ENCODE results near the gene CD8A. TPM values are rescaled to one million over a fixed set of nuclear protein-coding genes. Genes with fewer than 3 reads are reported as not detected.

Gene CD8A
- total and polyA plus RNA-seq, 2 of the 8 experiments (the other 6 are each of a cell fraction or from before 2014, with no cell fraction given), result 0.14 to 0.39 TPM

DNA sequence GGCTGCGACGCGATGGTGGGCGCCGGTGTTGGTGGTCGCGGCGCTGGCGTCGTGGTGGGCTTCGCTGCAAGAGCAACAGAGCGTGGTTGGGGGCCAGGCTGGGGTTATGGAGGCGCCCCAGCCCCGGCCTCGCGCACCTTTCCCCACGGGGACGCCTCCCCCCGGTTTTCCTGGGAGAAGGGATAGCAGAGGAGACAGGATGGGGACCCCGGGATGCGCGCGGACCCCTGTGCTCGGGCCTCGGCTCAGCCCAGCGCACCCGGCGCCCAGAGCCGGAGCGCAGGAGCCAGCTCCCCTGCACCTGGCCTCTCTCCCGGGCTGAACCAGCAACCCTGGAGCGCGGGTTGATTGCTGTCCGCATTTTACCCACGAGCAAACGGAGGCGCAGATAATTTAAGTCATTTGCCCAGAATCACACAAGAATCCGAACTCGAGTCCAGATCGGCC is 1.0 kb downstream of the CD8A start (continued):
- TF ChIP-seq KDM4A (IDR thresholded peaks at IDR 0.05; ENCODE audit: low read depth, low read length, severe bottlenecking), result peak; percentile 6
- no peak for TF ChIP-seq KDM1A (IDR thresholded peaks at IDR 0.05; ENCODE audit: borderline replicate concordance, low read length)
- no peak for TF ChIP-seq TCF12 (IDR thresholded peaks at IDR 0.05; ENCODE audit: low read depth, low read length)
- no peak for TF ChIP-seq TAF7 (optimal IDR thresholded peaks at IDR 0.05; ENCODE audit: borderline replicate concordance, low read depth, low read length)
- no peak for TF ChIP-seq BRCA1 (IDR thresholded peaks at IDR 0.05; ENCODE audit: low read depth, low read length)
- no peak for TF ChIP-seq EP300 (IDR thresholded peaks at IDR 0.05; ENCODE audit: borderline replicate concordance in 1 of 2, low read depth in 2 of 2, low read length in 2 of 2)
- TF ChIP-seq TEAD4 (IDR thresholded peaks at IDR 0.05; ENCODE audit: low read depth, low read length), result no peak
- TF ChIP-seq, protein P1, sequence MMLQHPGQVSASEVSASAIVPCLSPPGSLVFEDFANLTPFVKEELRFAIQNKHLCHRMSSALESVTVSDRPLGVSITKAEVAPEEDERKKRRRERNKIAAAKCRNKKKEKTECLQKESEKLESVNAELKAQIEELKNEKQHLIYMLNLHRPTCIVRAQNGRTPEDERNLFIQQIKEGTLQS (IDR thresholded peaks at IDR 0.05; ENCODE audit: insufficient read depth, low read depth, low read length), result no peak
- no peak for TF ChIP-seq POLR2AphosphoS5 (IDR thresholded peaks at IDR 0.05; ENCODE audit: low read depth, low read length)
- TF ChIP-seq CHD2 (IDR thresholded peaks at IDR 0.05; ENCODE audit: low read length), result no peak
- no peak for TF ChIP-seq SIN3A (conservative IDR thresholded peaks at IDR 0.05 in 1 of 2, IDR thresholded peaks at IDR 0.05 in 1 of 2; ENCODE audit: low read depth in 1 of 2, low read length in 2 of 2)
- no peak for TF ChIP-seq E2F6 (IDR thresholded peaks at IDR 0.05)
- peak; percentile 86 for TF ChIP-seq SUZ12 (IDR thresholded peaks at IDR 0.05; ENCODE audit: low read length)
- TF ChIP-seq GABPA (IDR thresholded peaks at IDR 0.05; ENCODE audit: borderline replicate concordance, insufficient read depth, low read length), result no peak
- no peak for TF ChIP-seq SAP30 (IDR thresholded peaks at IDR 0.05; ENCODE audit: insufficient read depth, insufficient replicate concordance, low read length)
